Hepatocyte (in vitro differentiated cells): Measurements from ENCODE around the gene NHLRC4. TPM values are rescaled to one million over a fixed set of nuclear protein-coding genes. Genes with fewer than 3 reads are reported as not detected.
A peak's percentile ranks its signal among the peaks of the same experiment; 100 is the strongest.

ENCODE experiments used
- DNase-seq: peaks from one replicate; pipeline ENCODE4 v3.0.0-alpha.2; 2016; ENCODE audit warnings: low spot score
- H2AFZ ChIP-seq: fragments of 200-600 bp; sonication (generic); 2 replicates; pipeline ENCODE4 v1.6.0; 2016; ENCODE audit warnings: antibody characterized with exemption, mild to moderate bottlenecking
- H3K27ac ChIP-seq: fragments of 200-600 bp; sonication (generic); 2 replicates; pipeline ENCODE4 v1.5.1; 2016; ENCODE audit warnings: mild to moderate bottlenecking
- H3K27me3 ChIP-seq: fragments of 200-600 bp; sonication (generic); 2 replicates; pipeline ENCODE4 v1.6.1; 2016
- H3K36me3 ChIP-seq: fragments of 200-600 bp; sonication (generic); replicated peaks from 2 replicates; pipeline ENCODE4 v1.5.1; 2016; ENCODE audit warnings: low read depth; ENCODE audit not compliant: insufficient read depth
- H3K4me1 ChIP-seq: fragments of 200-600 bp; sonication (generic); 2 replicates; pipeline ENCODE4 v1.5.1; 2016; ENCODE audit warnings: mild to moderate bottlenecking, moderate library complexity; ENCODE audit not compliant: insufficient read depth
- H3K4me2 ChIP-seq: fragments of 200-600 bp; sonication (generic); 2 replicates; pipeline ENCODE4 v1.6.0; 2016
- H3K4me3 ChIP-seq: fragments of 200-600 bp; sonication (generic); 2 replicates; pipeline ENCODE4 v1.5.1; 2016; ENCODE audit warnings: mild to moderate bottlenecking
- H3K79me2 ChIP-seq: fragments of 200-600 bp; sonication (generic); 2 replicates; pipeline ENCODE4 v1.6.0; 2017; ENCODE audit warnings: mild to moderate bottlenecking
- H3K9me2 ChIP-seq: fragments of 200-600 bp; sonication (generic); replicated peaks from 2 replicates; pipeline ENCODE4 v1.6.0; 2017; ENCODE audit warnings: mild to moderate bottlenecking; ENCODE audit not compliant: insufficient read depth
- H3K9me3 ChIP-seq: fragments of 200-600 bp; sonication (generic); 2 replicates; pipeline ENCODE4 v1.5.1; 2016; ENCODE audit warnings: low read depth, mild to moderate bottlenecking
- H4K20me1 ChIP-seq: fragments of 200-600 bp; sonication (generic); 2 replicates; pipeline ENCODE4 v1.6.0; 2016; ENCODE audit warnings: mild to moderate bottlenecking; ENCODE audit not compliant: insufficient read depth, poor library complexity, severe bottlenecking
- CTCF ChIP-seq: fragments of 200-600 bp; sonication (generic); IDR thresholded peaks from 2 replicates; pipeline ENCODE4 v1.5.1; 2016; ENCODE audit warnings: antibody characterized with exemption, mild to moderate bottlenecking; ENCODE audit not compliant: poor library complexity
- EZH2 ChIP-seq: fragments of 200-600 bp; sonication (generic); IDR thresholded peaks from 2 replicates; pipeline ENCODE4 v1.6.1; 2016; ENCODE audit warnings: antibody characterized with exemption, mild to moderate bottlenecking, borderline replicate concordance
- EZH2phosphoT487 ChIP-seq: fragments of 200-600 bp; sonication (generic); IDR thresholded peaks from one replicate; pipeline ENCODE4 v1.6.1; 2018; ENCODE audit warnings: antibody characterized with exemption, mild to moderate bottlenecking, low read depth, moderate library complexity; ENCODE audit not compliant: unreplicated experiment, severe bottlenecking
- WGBS: methylation state at CpG from one replicate; pipeline ENCODE4 v1.1.6; 2016; ENCODE audit warnings: low lambda C conversion rate; ENCODE audit errors: missing lambda C conversion rate; 5-methylcytosine and 5-hydroxymethylcytosine counted together
- polyA plus RNA-seq: library from polyadenylated mRNA; unstranded; fragments of >200 nt; fragmentation: Nextera tagmentation; extraction: Ambion mirVana; gene quantifications from 2 replicates; pipeline ENCODE4 v1.2.1, GENCODE V29; 2016
- total RNA-seq: library from RNA; depleted of rRNA; stranded (reverse); fragments of >200 nt; gene quantifications from 2 replicates; pipeline ENCODE4 v1.2.3, GENCODE V29; 2014

Gene NHLRC4
- total and polyA plus RNA-seq, 2 experiments from 2014 or later = 0.25 to 1.2 TPM

DNA sequence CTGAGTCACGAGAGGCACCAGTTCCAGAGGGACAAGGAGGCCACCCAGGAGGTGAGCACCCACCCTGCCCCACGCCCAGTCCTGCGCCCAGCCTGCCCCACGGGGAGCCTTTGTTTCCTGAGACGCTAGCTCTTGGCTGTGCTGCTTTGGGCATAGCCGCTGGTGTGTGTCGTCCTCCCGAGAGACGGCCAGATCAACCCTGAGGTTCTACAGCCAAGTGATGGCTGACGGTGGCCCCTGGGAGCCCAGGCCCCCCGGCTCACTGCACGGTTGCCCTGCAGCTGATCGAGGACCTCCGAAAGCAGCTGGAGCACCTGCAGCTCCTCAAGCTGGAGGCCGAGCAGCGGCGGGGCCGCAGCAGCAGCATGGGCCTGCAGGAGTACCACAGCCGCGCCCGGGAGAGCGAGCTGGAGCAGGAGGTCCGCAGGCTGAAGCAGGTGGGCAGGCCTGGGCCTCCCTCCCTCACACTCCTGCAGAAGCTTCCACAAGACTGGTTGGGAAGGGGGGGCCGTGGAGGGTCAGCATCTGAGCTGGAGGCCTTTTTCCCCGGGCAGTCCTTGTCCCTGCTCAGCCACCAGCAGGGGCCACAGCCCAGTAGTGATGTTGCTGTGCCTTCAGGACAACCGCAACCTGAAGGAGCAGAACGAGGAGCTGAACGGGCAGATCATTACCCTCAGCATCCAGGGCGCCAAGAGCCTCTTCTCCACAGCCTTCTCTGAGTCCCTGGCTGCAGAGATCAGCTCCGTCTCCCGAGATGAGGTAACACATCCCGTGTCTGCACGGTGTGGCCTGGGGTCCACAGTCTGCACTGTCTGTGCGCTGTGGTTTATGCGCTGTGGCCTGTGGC is 46.7 kb upstream of the NHLRC4 start:
- no peak for DNase-seq
- peaks cover 7% of the 10 kb centered on the region for H3K4me1 ChIP-seq
- TF ChIP-seq CTCF (no peak), EZH2phosphoT487 (no peak), EZH2 (no peak)
- no peak overlapping the region for H3K27ac ChIP-seq
- H3K9me3 ChIP-seq = no peaks in the 10 kb centered on the region
- H3K27me3 ChIP-seq = no peaks in the 10 kb centered on the region
- WGBS = 98% methylated on average over 33 of the region's 35 CpGs
- no peak overlapping the region for H2AFZ ChIP-seq
- no peak overlapping the region for H3K4me2 ChIP-seq
- H3K9me2 ChIP-seq = no peaks in the 10 kb centered on the region
- H3K36me3 ChIP-seq = no peaks in the 10 kb centered on the region
- no peak overlapping the region for H3K4me3 ChIP-seq
- H4K20me1 ChIP-seq = no peaks in the 10 kb centered on the region
- peaks cover 4% of the 10 kb centered on the region for H3K79me2 ChIP-seq

DNA sequence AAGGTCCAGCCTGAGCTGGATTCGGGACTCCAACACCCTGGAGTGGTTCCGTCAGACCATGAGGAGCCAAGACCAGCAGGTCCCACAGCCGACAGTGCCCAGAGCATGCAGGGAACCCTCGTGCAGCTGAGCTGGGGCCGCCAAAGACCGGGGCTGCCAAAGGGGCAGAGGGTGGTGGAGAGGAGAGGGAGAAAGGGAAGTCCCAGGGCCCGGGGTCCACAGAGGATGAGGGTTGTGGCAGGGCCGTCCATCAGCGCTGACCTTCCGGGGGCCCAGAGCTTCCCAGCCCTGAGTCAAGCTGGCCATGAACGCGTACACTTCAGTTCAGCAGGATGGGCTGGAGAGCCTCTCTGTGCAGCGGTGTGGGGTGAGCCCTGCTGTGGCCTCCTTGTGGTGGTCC is 46.0 kb upstream of the NHLRC4 start:
- no peak overlapping the region for H2AFZ ChIP-seq
- peaks cover 13% of the 10 kb centered on the region for H3K4me1 ChIP-seq
- H3K9me2 ChIP-seq = no peaks in the 10 kb centered on the region
- DNase-seq = no peak
- TF ChIP-seq EZH2phosphoT487 = no peak
- no peak for TF ChIP-seq CTCF
- no peak for TF ChIP-seq EZH2
- WGBS = 99% methylated on average over 13 of the region's 13 CpGs
- no peak overlapping the region for H3K27ac ChIP-seq
- H3K4me3 ChIP-seq = no peak overlapping the region
- H3K36me3 ChIP-seq = no peaks in the 10 kb centered on the region
- H3K27me3 ChIP-seq = no peaks in the 10 kb centered on the region
- H3K9me3 ChIP-seq = no peaks in the 10 kb centered on the region
- no peaks in the 10 kb centered on the region for H4K20me1 ChIP-seq
- no peak overlapping the region for H3K4me2 ChIP-seq
- peaks cover 5% of the 10 kb centered on the region for H3K79me2 ChIP-seq

GRCh38 chr16:521381-522210 is 45.2 kb upstream of the NHLRC4 start:
- Histone ChIP-seq H3K27ac (no peak overlapping the region), H3K4me3 (no peak overlapping the region), H3K27me3 (no peaks in the 10 kb centered on the region), H3K4me2 (no peak overlapping the region), H4K20me1 (no peaks in the 10 kb centered on the region), H3K9me3 (no peaks in the 10 kb centered on the region), H3K9me2 (no peaks in the 10 kb centered on the region), H2AFZ (no peak overlapping the region), H3K79me2 (peaks cover 13% of the 10 kb centered on the region), H3K36me3 (no peaks in the 10 kb centered on the region), H3K4me1 (peaks cover 20% of the 10 kb centered on the region)
- TF ChIP-seq CTCF = peak; percentile 27
- no peak for TF ChIP-seq EZH2phosphoT487
- 88% methylated on average over 30 of the region's 34 CpGs for WGBS
- DNase-seq = no peak
